Activated CD4-positive, CD25-positive, alpha-beta regulatory T cell treated with anti-CD3 and anti-CD28 coated beads, Interleukin-2, amount 50 U/mL, for 72 hours (primary cell): ENCODE data around the gene SETD2.
"Not testable (repeated sequence)": the region's sequence is repeated elsewhere in the genome, so short reads cannot be mapped to it uniquely, and the experiment has no call there.

Source experiments
- DNase-seq: peaks from one replicate; pipeline ENCODE4 v3.0.0; 2021

The SETD2 gene

GRCh38 chr3:47098910-47099309 is 65.0 kb downstream of the SETD2 start:
- no peak for DNase-seq

GRCh38 chr3:47097864-47098263 is 66.0 kb downstream of the SETD2 start:
- no peak for DNase-seq

GRCh38 chr3:47096959-47097358 is 67.0 kb downstream of the SETD2 start:
- no peak for DNase-seq

GRCh38 chr3:47092090-47092489 is 71.8 kb downstream of the SETD2 start:
- DNase-seq: no peak

GRCh38 chr3:47089630-47090029 is 74.3 kb downstream of the SETD2 start:
- no peak for DNase-seq

- DNase-seq: no peak
Measured at GRCh38 chr3:47086071-47086470, 77.8 kb downstream of the SETD2 start.

GRCh38 chr3:47083786-47084185 is 80.1 kb downstream of the SETD2 start:
- DNase-seq: no peak

- DNase-seq: no peak
Measured at GRCh38 chr3:47082519-47082918, 81.4 kb downstream of the SETD2 start.

GRCh38 chr3:47079432-47079831 is 84.5 kb downstream of the SETD2 start:
- DNase-seq: no peak

GRCh38 chr3:47073685-47074084 is 90.2 kb downstream of the SETD2 start:
- no peak for DNase-seq

- DNase-seq: no peak
Measured at GRCh38 chr3:47070770-47071169, 93.1 kb downstream of the SETD2 start.

- DNase-seq: not testable (repeated sequence)
Measured at GRCh38 chr3:47066259-47066658, 97.7 kb downstream of the SETD2 start.

GRCh38 chr3:47065681-47066080 is 98.2 kb downstream of the SETD2 start:
- no peak for DNase-seq

GRCh38 chr3:47065058-47065457 is 98.9 kb downstream of the SETD2 start:
- DNase-seq: no peak

- no peak for DNase-seq
Measured at GRCh38 chr3:47057212-47057671, 106.7 kb downstream of the SETD2 start.

- DNase-seq: no peak
Measured at GRCh38 chr3:47056705-47057104, 107.2 kb downstream of the SETD2 start.

GRCh38 chr3:47054412-47054811 is 109.5 kb downstream of the SETD2 start:
- DNase-seq: no peak

GRCh38 chr3:47047673-47048072 is 116.2 kb downstream of the SETD2 start:
- DNase-seq: no peak

GRCh38 chr3:47047069-47047468 is 116.8 kb downstream of the SETD2 start:
- DNase-seq: no peak

GRCh38 chr3:47042231-47042791 is 121.6 kb downstream of the SETD2 start:
- DNase-seq: no peak

- DNase-seq: no peak
Measured at GRCh38 chr3:47041114-47041513, 122.8 kb downstream of the SETD2 start.

- not testable (repeated sequence) for DNase-seq
Measured at GRCh38 chr3:47037302-47037701, 126.6 kb downstream of the SETD2 start.

GRCh38 chr3:47036145-47036544 is 127.8 kb downstream of the SETD2 start:
- DNase-seq: no peak

- DNase-seq: no peak
Measured at GRCh38 chr3:47035645-47036044, 128.3 kb downstream of the SETD2 start.

GRCh38 chr3:47034868-47035489 is 128.9 kb downstream of the SETD2 start:
- no peak for DNase-seq
